ENCODE measurements around the gene BICC1.

DNA sequence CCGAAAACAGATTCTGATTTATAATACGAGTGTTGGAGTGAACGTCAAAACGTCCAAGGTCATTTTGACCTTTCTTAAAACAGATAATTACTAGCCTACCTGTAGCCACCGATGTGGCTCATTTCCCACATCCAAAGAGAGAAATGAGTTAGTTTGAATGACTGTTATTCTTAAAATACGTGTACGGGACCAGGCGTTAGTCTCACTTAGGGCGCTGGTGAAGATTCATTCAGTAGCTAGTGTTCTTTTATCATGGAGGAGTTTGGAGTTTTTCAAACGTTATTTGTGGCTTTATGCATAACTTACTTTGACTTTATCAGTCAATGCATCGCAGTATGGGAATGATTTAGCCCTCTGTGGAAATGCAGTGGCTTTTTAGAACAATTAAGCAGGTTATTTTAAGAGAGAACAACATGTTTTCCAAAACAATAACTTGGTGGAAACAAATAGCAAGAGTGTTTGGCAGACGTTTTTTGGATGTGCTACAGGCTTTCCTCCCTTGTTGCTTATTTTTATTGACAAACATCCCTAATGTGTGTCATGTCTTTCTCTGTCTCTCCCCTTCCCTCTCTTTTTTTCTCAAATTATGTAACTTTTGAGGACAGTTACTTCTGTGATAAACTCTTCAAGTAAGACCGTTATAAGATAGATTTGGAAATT is 1.6 kb downstream of the BICC1 start:
- TF ChIP-seq, protein P1, sequence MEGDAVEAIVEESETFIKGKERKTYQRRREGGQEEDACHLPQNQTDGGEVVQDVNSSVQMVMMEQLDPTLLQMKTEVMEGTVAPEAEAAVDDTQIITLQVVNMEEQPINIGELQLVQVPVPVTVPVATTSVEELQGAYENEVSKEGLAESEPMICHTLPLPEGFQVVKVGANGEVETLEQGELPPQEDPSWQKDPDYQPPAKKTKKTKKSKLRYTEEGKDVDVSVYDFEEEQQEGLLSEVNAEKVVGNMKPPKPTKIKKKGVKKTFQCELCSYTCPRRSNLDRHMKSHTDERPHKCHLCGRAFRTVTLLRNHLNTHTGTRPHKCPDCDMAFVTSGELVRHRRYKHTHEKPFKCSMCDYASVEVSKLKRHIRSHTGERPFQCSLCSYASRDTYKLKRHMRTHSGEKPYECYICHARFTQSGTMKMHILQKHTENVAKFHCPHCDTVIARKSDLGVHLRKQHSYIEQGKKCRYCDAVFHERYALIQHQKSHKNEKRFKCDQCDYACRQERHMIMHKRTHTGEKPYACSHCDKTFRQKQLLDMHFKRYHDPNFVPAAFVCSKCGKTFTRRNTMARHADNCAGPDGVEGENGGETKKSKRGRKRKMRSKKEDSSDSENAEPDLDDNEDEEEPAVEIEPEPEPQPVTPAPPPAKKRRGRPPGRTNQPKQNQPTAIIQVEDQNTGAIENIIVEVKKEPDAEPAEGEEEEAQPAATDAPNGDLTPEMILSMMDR (IDR thresholded peaks at IDR 0.05): no peak
- TF ChIP-seq POLR2A (IDR thresholded peaks at IDR 0.05): no peak
